Endothelial cell of umbilical vein (primary cell): ENCODE data around the gene TRRAP. TPM values are rescaled to one million over a fixed set of nuclear protein-coding genes. Genes with fewer than 3 reads are reported as not detected.
"Not testable (repeated sequence)": the region's sequence is repeated elsewhere in the genome, so short reads cannot be mapped to it uniquely, and the experiment has no call there.

Experiments used
- BruUV-seq: library from RNA; stranded (reverse); fragments of 400-500 nt; replicated peaks from 2 replicates; lab custom pipeline; 2021; lab: Mats Ljungman, UMichigan
- CTCF ChIA-PET: fragments of 300-600, 350-600 bp; sonication (Branson Sonifier 250); formaldehyde crosslinking; loops from one replicate; lab custom pipeline; 2021; ENCODE audit warnings: antibody characterized with exemption, inconsistent platforms; lab: Charles Lee
- POLR2A ChIA-PET: fragments of 300-600, 350-600 bp; sonication (Branson Sonifier 250); formaldehyde crosslinking; loops from one replicate; lab custom pipeline; 2021; ENCODE audit warnings: antibody characterized with exemption, inconsistent platforms; lab: Charles Lee
- DNase-seq: peaks from one replicate; pipeline ENCODE4 v3.0.0-alpha.2; 2011; ENCODE audit warnings: low read depth, low spot score
- FAIRE-seq: peaks from 2 replicates; lab custom pipeline; 2011; peaks lifted over from hg19 to GRCh38; lab: Jason Lieb, UNC
- H2AFZ ChIP-seq: 2 replicates; pipeline ENCODE4 v1.6.0; 2012; ENCODE audit warnings: low read depth, low read length, control low read depth, inconsistent platforms
- H3K27ac ChIP-seq: 2 replicates; pipeline ENCODE4 v1.5.1; 2011; ENCODE audit warnings: low read depth, mild to moderate bottlenecking, control low read depth, low read length, moderate library complexity; ENCODE audit not compliant: insufficient read depth
- H3K27me3 ChIP-seq, 2 experiments: 2 replicates each; pipeline versions ENCODE4 v1.6.0 to v1.6.1; 2011; ENCODE audit warnings: low read length in 2 of 2, mixed read lengths in 1 of 2; ENCODE audit not compliant: control insufficient read depth in 2 of 2, insufficient read depth in 2 of 2
- H3K36me3 ChIP-seq, 2 experiments: 2 replicates in 1 of 2; 3 replicates in 1 of 2; pipeline ENCODE4 v1.5.1; 2011; ENCODE audit warnings: low read length in 2 of 2, mild to moderate bottlenecking in 1 of 2, moderate library complexity in 1 of 2; ENCODE audit not compliant: control insufficient read depth in 2 of 2, insufficient read depth in 2 of 2; ENCODE audit errors: extremely low read depth in 1 of 2
- H3K4me1 ChIP-seq: 3 replicates; pipeline ENCODE4 v1.5.1; 2011; ENCODE audit warnings: mild to moderate bottlenecking, low read length; ENCODE audit not compliant: control insufficient read depth, insufficient read depth; ENCODE audit errors: extremely low read depth
- H3K4me2 ChIP-seq: 2 replicates; pipeline ENCODE4 v1.6.1; 2011; ENCODE audit warnings: low read length, control low read depth, mixed read lengths; ENCODE audit not compliant: insufficient read depth
- H3K4me3 ChIP-seq, 3 experiments: fragments of 200-600 bp in 1 of 3; sonication (generic), shearing (Covaris generic) in 1 of 3; replicated peaks in 1 of 3; 2 replicates each; pipeline ENCODE4 v1.5.1; 2011 to 2016; ENCODE audit warnings: control low read depth in 3 of 3, low read length in 3 of 3, mild to moderate bottlenecking in 2 of 3, inconsistent platforms in 1 of 3, low read depth in 1 of 3, moderate library complexity in 1 of 3; ENCODE audit not compliant: insufficient read depth in 1 of 3
- H3K79me2 ChIP-seq: 2 replicates; pipeline ENCODE4 v1.6.0; 2012; ENCODE audit warnings: low read length, inconsistent platforms; ENCODE audit not compliant: control insufficient read depth, insufficient read depth
- H3K9ac ChIP-seq: replicated peaks from 2 replicates; pipeline ENCODE3; 2011; ENCODE audit warnings: low read length, control low read depth; ENCODE audit not compliant: insufficient read depth; ENCODE audit errors: extremely low read depth
- H3K9me1 ChIP-seq: replicated peaks from 3 replicates; pipeline ENCODE4 v1.6.0; 2011; ENCODE audit warnings: mild to moderate bottlenecking, low read length; ENCODE audit not compliant: control insufficient read depth, insufficient read depth; ENCODE audit errors: extremely low read depth
- H3K9me3 ChIP-seq: replicated peaks from 2 replicates; pipeline ENCODE4 v1.5.1; 2012; ENCODE audit warnings: low read length, inconsistent platforms; ENCODE audit not compliant: control insufficient read depth, insufficient read depth
- H4K20me1 ChIP-seq: replicated peaks from 2 replicates; pipeline ENCODE3; 2011; ENCODE audit warnings: mild to moderate bottlenecking, low read length; ENCODE audit not compliant: control insufficient read depth, insufficient read depth; ENCODE audit errors: extremely low read depth
- FOS ChIP-seq: IDR thresholded peaks from 2 replicates; pipeline ENCODE4 v1.6.1; 2011; ENCODE audit warnings: mild to moderate bottlenecking, low read length, moderate library complexity, borderline replicate concordance; ENCODE audit not compliant: insufficient read depth
- JUN ChIP-seq: IDR thresholded peaks from 2 replicates; pipeline ENCODE4 v1.6.1; 2011; ENCODE audit warnings: borderline replicate concordance, low read depth; ENCODE audit not compliant: insufficient read length, insufficient read depth
- dilution Hi-C: fragments of 300-500 bp; cut with MboI; formaldehyde crosslinking; loops from one replicate; pipeline ENCODE4 v1.15.0; 2019; ENCODE audit warnings: low sequenced_read_pairs; ENCODE audit not compliant: extremely low pct_ligation_motif_present
- intact Hi-C: fragments of 100-400 bp; cut with micrococcal nuclease; formaldehyde crosslinking; loops from one replicate; pipeline ENCODE4 v1.10.0; 2022
- polyA plus RNA-seq, 4 experiments: library from polyadenylated mRNA; depleted of rRNA in 3 of 4; stranded (reverse) in 3 of 4; unstranded in 1 of 4; fragments of >200 nt; gene quantifications; 2 replicates each; pipeline versions ENCODE4 v1.2.1 to v1.2.3, GENCODE V29; 2011 to 2012; ENCODE audit warnings: missing spikeins in 1 of 4
- total RNA-seq: library from RNA; stranded (reverse); gene quantifications from 2 replicates; pipeline ENCODE4 v1.2.3, GENCODE V29; 2021
- TF ChIP-seq, protein P1 (sequence below), 2 donors: IDR thresholded peaks; 1 replicate in 1 of 2; 2 replicates in 1 of 2; pipeline ENCODE4 v1.5.1; 2011; ENCODE audit warnings: low read length in 2 of 2, mild to moderate bottlenecking in 2 of 2, moderate library complexity in 2 of 2, control low read depth in 1 of 2, inconsistent platforms in 1 of 2, low read depth in 1 of 2; ENCODE audit not compliant: insufficient read depth in 1 of 2; ENCODE audit errors: extremely low read depth in 1 of 2

The TRRAP gene
- total and polyA plus RNA-seq, 2 donors (not counting 3 experiments of a cell fraction or from before 2014, with no cell fraction given), result 21.8 to 45.8 TPM

DNA sequence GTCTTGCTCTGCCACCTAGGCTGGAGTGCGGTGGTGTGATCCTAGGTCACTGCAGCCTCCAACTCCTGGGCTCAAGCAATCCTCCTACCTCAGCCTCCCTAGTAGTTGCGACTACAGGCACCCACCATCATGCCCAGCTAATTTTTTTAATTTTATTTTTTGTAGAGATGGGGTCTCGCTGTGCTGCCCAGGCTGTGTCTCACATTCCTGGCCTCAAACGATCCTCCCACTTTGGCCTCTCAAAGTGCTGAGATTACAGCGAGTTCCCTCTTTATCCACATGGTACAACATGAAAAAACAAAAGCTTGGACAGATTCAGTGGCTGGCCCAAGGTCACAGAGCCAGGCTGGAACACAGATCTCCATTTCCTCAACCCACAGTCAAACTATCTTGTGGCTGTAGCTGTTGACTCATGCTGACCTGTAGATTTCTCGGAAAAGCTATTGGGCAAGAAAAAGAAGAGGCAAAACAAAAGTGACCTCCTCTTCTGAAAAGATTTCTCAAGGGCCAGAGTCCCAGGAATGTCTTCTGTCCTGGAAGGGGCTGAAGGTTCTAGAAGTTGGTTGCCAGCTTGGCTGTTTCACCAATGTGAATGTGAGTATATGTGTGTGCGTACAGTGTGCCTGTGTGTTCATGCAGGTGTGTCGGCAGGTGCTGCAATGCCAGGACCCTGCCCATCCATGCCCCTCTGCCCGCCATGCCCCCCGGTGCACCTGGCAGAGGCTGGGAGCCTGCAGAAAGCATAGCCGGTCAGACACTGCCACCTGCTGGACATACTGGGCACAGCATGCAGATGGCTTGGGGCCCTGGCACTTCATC, 36.9 kb upstream of the TRRAP start:
- Histone ChIP-seq H3K4me2 (no peak overlapping the region), H3K27ac (no peak overlapping the region), H3K4me1 (no peaks in the 10 kb centered on the region), H3K9ac (no peak overlapping the region), H3K9me1 (no peaks in the 10 kb centered on the region), H2AFZ (no peak overlapping the region), H3K36me3 (no peaks in the 10 kb centered on the region), H3K9me3 (no peaks in the 10 kb centered on the region), H3K79me2 (no peaks in the 10 kb centered on the region), H3K27me3 (no peaks in the 10 kb centered on the region), H4K20me1 (no peaks in the 10 kb centered on the region), H3K4me3 (no peak overlapping the region)
- TF ChIP-seq FOS (no peak), JUN (no peak)
- TF ChIP-seq, protein P1, sequence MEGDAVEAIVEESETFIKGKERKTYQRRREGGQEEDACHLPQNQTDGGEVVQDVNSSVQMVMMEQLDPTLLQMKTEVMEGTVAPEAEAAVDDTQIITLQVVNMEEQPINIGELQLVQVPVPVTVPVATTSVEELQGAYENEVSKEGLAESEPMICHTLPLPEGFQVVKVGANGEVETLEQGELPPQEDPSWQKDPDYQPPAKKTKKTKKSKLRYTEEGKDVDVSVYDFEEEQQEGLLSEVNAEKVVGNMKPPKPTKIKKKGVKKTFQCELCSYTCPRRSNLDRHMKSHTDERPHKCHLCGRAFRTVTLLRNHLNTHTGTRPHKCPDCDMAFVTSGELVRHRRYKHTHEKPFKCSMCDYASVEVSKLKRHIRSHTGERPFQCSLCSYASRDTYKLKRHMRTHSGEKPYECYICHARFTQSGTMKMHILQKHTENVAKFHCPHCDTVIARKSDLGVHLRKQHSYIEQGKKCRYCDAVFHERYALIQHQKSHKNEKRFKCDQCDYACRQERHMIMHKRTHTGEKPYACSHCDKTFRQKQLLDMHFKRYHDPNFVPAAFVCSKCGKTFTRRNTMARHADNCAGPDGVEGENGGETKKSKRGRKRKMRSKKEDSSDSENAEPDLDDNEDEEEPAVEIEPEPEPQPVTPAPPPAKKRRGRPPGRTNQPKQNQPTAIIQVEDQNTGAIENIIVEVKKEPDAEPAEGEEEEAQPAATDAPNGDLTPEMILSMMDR (IDR thresholded peaks at IDR 0.05; ENCODE audit: extremely low read depth in 1 of 2, insufficient read depth in 1 of 2, low read depth in 1 of 2, low read length in 2 of 2), result peak; percentile 93 to 99
- ChIA-PET POLR2A (no interaction called here), CTCF (interaction anchor here (0.5 to 4.8 kb wide), 22 partner anchors 10 to 820 kb away, joined by 3 to 111 read pairs (median 4); partner anchors contain the start of gene TRRAP)
- dilution Hi-C loops (no loop called here), intact Hi-C loops (loop anchor here (1.0 kb wide), 1 partner anchor 408 kb away; no protein-coding TSS in a partner anchor)
- peak; percentile 56 for DNase-seq
- FAIRE-seq, result peak; percentile 28
- no TSS peak for BruUV-seq

DNA sequence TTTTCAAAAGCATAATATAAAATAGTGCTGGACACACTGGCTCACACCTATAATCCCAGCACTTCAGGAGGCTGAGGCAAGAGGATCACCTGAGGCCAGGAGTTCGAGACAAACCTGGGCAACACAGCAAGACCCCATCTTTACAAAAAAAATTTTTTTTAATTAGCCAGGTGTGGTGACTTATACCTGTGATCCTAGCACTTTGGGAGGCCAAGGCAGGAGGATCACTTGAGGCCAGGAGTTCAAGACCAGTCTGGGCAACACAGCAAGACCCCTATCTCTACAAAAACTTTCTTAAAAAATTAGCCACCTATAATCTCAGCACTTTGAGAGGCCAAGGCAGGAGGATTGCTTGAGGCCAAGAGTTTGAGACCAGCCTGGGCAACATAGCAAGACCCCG, 35.8 kb upstream of the TRRAP start:
- H3K4me2 ChIP-seq, H3K9ac ChIP-seq, H3K9me3 ChIP-seq, H3K79me2 ChIP-seq, FAIRE-seq, POLR2A ChIA-PET, H3K36me3 ChIP-seq, intact Hi-C loops, BruUV-seq, H3K9me1 ChIP-seq, H3K27ac ChIP-seq, H3K27me3 ChIP-seq, H4K20me1 ChIP-seq, H3K4me3 ChIP-seq, dilution Hi-C loops, H3K4me1 ChIP-seq, H2AFZ ChIP-seq, DNase-seq: not testable (repeated sequence)
- CTCF ChIA-PET, result interaction anchor here (0.8 to 4.8 kb wide), 9 partner anchors 10 to 821 kb away, joined by 3 to 111 read pairs (median 18); no protein-coding TSS in a partner anchor
